NCI-H510A (cell line): ENCODE measurements around the gene ACTR8.

Source experiments
- DNase-seq: peaks from one replicate; lab custom pipeline; 2025; lab: John Stamatoyannopoulos, UW

Gene ACTR8

GRCh38 chr3:53835257-53835656, 46.7 kb downstream of the ACTR8 start:
- DNase-seq: no peak

- DNase-seq: no peak
Observed at GRCh38 chr3:53834429-53835095, 47.4 kb downstream of the ACTR8 start.

GRCh38 chr3:53833700-53834099, 48.3 kb downstream of the ACTR8 start:
- no peak for DNase-seq

GRCh38 chr3:53833053-53833645, 48.8 kb downstream of the ACTR8 start:
- DNase-seq: no peak

DNA sequence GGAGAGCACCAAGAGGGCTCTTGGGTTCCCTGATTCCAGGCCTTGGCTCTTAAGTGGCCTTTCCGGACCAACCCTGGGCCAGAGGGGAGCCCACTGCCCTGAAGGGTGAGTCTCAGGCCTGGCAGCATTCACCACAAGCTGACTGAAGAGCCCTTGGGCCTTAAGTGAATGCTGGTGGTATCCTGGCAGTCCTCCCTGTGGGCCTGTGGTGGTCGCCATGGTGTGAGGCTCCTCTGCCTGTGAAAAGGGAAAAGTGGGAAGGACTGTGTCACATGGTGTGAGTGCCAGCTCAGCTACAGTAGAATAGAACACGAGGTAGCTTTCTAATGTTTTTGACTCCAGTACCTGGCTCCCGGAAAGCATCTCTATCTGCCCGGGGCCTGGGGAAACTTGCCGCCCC, 51.0 kb downstream of the ACTR8 start:
- DNase-seq: no peak

GRCh38 chr3:53829605-53830004, 52.3 kb downstream of the ACTR8 start:
- no peak for DNase-seq

DNA sequence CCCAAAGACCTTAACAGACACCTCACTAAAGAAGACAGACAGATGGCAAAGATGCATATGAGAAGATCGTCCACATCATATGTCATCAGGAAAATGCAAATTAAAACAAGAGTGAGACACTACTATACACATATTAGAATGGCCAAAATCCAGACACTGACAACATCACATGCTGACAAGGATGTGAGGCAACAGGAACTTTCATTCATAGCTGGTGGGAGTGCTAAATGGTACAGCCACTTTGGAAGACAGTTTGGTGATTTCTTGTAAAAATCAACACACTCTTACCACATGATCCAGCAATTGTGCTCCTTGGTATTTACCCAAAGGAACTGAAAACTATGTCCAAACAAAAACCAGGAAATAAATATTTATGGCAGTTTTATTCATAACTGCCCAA, 53.4 kb downstream of the ACTR8 start:
- no peak for DNase-seq

DNA sequence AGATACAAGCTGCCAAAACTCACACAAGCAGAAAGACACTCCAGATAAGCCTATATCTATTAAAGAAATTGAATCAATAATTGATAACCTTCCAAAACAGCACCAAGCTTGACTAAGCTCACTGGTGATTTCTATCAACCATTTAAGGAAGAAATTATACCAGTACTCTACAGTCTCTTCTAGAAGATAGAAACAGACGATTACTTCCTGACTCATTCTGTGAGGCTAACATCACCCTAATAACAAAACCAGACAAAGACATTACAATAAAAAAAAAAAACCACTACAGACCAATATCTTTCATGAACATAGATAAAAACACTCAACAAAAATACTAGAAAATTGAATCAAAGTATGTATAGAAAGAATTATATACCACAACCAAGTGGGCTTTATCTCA, 55.9 kb downstream of the ACTR8 start:
- DNase-seq: no peak

- DNase-seq: no peak
Observed at GRCh38 chr3:53824795-53825194, 57.2 kb downstream of the ACTR8 start.

- DNase-seq: no peak
Observed at GRCh38 chr3:53823956-53824657, 57.8 kb downstream of the ACTR8 start.

DNA sequence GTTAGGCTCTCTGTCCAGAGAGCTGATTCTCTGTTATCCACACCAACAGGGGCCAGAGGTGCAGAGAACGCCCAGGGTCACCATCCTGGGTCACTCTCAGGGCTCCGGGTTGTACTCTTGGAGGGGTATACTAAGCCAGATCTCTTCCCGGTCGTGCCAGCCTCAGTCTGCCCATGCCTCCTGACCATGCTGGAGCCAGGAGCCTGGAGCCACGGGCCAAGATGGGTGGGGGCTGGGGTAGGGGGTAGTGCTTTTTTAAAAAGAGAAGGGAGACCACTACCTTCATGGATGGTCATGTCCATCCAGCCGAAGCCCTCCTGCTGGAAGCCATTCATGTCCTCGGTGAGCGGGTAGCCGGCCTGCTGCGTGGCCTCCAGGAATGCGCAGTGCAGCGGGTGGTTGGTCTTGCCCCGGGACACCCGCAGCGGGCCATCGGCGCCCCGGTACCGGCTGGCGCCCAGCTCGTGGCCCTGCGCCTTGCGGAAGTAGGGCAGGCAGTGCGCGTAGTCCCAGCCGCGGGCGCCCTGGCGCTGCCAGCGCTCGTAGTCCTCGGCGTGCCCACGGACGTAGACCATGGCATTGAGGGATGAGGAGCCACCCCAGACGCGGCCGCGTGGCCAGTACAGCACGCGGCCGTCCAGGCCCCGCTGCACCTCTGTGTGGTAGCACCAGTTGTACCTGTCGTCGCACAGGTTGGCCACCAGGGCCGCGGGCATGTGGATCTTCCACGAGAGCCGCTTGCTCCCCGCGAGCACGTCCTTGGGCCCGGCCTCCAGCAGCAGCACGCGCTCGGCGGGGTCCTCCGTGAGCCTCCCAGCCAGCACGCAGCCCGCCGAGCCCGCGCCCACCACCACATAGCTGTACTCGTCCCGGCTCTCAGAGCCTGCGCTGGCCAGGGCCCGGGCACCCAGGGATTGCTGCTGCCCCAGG, 58.7 kb downstream of the ACTR8 start:
- DNase-seq: no peak

DNA sequence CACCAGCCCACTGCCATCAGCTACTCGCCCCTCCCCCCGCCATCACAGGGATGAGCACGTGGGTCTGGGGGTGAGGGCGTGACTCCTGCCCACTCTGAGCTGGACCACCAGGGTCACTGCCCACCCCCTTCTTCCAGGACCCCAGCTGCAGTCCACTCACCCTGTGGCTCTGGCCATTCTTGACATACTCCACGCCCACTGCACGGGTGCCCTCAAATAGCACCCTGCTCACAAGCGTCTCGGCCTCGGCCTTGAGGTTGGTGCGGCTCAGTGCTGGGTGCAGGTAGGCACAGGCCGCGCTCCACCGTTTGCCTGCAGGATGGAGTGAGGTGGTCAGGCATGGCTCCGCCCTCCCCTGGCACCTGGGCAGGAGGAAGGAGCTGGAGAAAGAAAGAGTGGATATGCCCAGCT, 59.6 kb downstream of the ACTR8 start:
- DNase-seq: no peak

- peak; percentile 48 for DNase-seq
Observed at GRCh38 chr3:53821631-53822121, 60.3 kb downstream of the ACTR8 start.

DNA sequence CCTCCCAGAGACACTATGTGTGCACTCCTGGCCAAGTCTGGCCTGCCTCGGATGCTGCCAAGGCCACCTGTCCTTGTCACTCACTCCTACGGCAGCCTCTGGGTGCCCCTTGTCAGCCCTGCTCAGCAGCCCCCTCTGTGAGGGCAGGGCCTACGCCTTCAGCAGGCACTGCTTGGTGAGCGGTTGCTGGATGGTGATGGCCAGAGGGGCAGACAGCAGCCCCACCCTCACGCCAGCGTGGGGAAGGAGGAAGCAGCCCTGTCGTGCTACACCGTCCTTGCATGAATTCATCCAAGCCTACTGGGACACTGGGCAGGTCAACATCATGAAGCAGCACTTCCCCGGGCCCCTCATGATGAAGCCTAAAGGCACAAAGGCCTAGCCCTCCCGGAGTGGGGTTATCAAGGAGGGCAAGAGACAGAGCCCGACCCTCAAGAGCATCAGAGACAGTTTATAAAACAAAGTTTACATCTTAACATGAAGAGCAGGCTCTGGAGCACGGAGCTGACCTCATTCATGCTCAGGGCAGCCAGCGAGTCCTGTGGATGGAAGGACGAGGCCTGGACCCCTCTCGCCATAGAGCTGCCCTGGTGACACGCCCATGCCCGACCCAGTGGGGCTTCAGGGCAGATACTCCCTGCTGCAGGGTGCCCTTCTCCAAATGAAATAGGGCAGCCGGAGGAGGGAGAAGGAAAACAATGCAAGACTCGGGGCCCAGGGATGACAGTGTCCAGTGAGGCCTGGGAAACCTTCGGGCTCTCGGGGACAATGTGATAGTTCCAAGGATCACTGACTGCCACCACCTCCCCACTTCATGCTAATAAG, 61.0 kb downstream of the ACTR8 start:
- no peak for DNase-seq

DNA sequence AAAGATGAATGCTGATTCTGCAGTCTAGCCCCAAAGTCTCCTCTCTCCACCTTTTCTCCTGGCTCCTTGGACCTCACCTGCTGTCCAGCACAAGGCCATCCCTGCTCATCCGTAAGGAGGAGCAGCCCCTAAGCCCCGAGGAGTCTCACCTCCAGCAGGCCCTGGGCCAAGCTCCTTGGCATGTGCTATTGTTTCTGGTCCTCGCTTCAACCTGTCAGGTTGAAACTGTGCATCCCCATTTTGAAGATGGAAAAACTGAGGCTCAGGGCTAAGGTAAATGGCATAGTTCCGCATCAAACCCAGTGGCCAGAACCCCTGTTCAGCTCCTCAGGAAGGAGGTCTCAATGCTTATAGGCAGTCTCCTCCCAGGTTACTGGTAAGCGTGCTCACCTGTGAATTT, 61.9 kb downstream of the ACTR8 start:
- no peak for DNase-seq

- DNase-seq: no peak
Observed at GRCh38 chr3:53819163-53819868, 62.6 kb downstream of the ACTR8 start.

DNA sequence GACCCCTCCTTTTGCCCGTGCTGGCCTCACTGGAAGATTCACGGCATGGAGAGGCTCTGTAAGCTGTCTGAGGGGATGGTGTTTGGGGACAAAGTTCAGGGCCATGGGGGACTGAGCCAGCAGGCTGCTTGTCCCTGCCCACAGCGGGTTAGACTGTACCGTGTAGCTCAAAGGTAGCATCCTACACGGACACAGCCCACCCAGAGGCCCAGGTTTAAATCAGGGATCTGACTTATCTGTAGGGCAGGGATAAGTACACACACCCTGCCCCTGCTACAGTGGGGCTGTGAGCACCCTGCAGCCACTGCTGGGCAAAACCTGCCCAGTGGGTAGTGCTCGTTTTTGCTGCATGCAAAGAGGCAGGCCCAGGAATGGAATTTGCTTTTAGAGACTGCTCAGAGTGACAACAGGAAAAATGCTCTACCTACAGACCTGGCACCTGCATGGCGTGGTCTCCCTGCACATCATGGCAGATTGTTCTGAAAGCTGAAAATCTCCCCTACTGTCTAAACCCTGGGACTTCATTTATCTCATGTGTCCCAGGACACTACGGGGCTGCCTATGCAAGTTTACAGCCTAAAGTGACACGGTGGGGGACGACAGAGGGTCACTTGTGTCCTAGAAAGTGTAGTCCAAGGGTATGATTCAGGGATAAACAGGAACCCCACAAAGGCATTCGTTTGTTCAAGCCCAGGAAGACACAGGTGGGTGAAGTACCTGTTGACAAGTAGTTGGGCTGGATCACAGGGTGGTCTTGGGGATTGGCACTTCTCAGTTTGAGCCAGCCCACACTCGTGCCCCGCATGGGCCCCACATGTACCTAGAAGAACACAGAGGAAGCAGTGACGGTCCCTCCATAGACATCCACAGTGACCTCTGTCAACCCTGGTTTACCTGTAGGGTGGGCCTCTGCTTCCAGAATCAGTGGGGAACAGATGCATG, 63.5 kb downstream of the ACTR8 start:
- DNase-seq: no peak

- no peak for DNase-seq
Observed at GRCh38 chr3:53817809-53818208, 64.1 kb downstream of the ACTR8 start.

- DNase-seq: no peak
Observed at GRCh38 chr3:53817211-53817610, 64.7 kb downstream of the ACTR8 start.
